ENCODE data around the gene LETM1.

LETM1 gene

GRCh38 chr4:1792158-1792831 is 63.7 kb downstream of the LETM1 start:
- no peak for DNase-seq

GRCh38 chr4:1790005-1790404 is 66.0 kb downstream of the LETM1 start:
- no peak for DNase-seq

GRCh38 chr4:1789552-1789951 is 66.4 kb downstream of the LETM1 start:
- DNase-seq = no peak

- DNase-seq = no peak
Measured at GRCh38 chr4:1788254-1788973, 67.5 kb downstream of the LETM1 start.

- DNase-seq = no peak
Measured at GRCh38 chr4:1787411-1788077, 68.4 kb downstream of the LETM1 start.

- DNase-seq = no peak
Measured at GRCh38 chr4:1786544-1787362, 69.2 kb downstream of the LETM1 start.

GRCh38 chr4:1785592-1785991 is 70.4 kb downstream of the LETM1 start:
- no peak for DNase-seq

GRCh38 chr4:1784789-1785591 is 71.0 kb downstream of the LETM1 start:
- no peak for DNase-seq

- DNase-seq = no peak
Measured at GRCh38 chr4:1784395-1784788, 71.6 kb downstream of the LETM1 start.

- DNase-seq = no peak
Measured at GRCh38 chr4:1783970-1784369, 72.0 kb downstream of the LETM1 start.

- DNase-seq = no peak
Measured at GRCh38 chr4:1783015-1783414, 72.9 kb downstream of the LETM1 start.

GRCh38 chr4:1780435-1780834 is 75.5 kb downstream of the LETM1 start:
- DNase-seq = no peak

- DNase-seq = no peak
Measured at GRCh38 chr4:1779588-1780382, 76.2 kb downstream of the LETM1 start.

GRCh38 chr4:1778642-1779392 is 77.1 kb downstream of the LETM1 start:
- no peak for DNase-seq

- no peak for DNase-seq
Measured at GRCh38 chr4:1777822-1778641, 77.9 kb downstream of the LETM1 start.

GRCh38 chr4:1776521-1777161 is 79.3 kb downstream of the LETM1 start:
- no peak for DNase-seq

- DNase-seq = no peak
Measured at GRCh38 chr4:1775731-1776500, 80.0 kb downstream of the LETM1 start.

GRCh38 chr4:1773754-1774153 is 82.2 kb downstream of the LETM1 start:
- no peak for DNase-seq
